Memory B cell (primary cell): Measurements from ENCODE around the gene RCAN3.
A peak's percentile ranks its signal among the peaks of the same experiment; 100 is the strongest.
"Not testable (repeated sequence)": the region's sequence is repeated elsewhere in the genome, so short reads cannot be mapped to it uniquely, and the experiment has no call there.

Experiments used
- ATAC-seq: fragments of 150-1000 bp; cut with Tn5 transposase; 2 replicates; pipeline ENCODE4 v1.10.0; 2021; ENCODE audit warnings: low read depth, mild to moderate bottlenecking, moderate library complexity
- DNase-seq, 2 donors: peaks; one replicate each; pipeline ENCODE4 v3.0.0; 2022; ENCODE audit warnings: low spot score in 2 of 2
- H3K27ac Mint-ChIP-seq: one replicate; pipeline ENCODE4 v1.8.0; 2022; ENCODE audit warnings: mild to moderate bottlenecking, moderate library complexity, mixed read lengths
- H3K27me3 Mint-ChIP-seq: one replicate; pipeline ENCODE4 v1.8.0; 2022; ENCODE audit warnings: mixed read lengths
- H3K36me3 Mint-ChIP-seq: one replicate; pipeline ENCODE4 v1.8.0; 2022; ENCODE audit warnings: mild to moderate bottlenecking, mixed read lengths
- H3K4me1 Mint-ChIP-seq: one replicate; pipeline ENCODE4 v1.8.0; 2022; ENCODE audit warnings: mixed read lengths
- H3K4me3 Mint-ChIP-seq: one replicate; pipeline ENCODE4 v1.8.0; 2022; ENCODE audit warnings: mild to moderate bottlenecking, moderate library complexity, mixed read lengths
- H3K9me3 Mint-ChIP-seq: one replicate; pipeline ENCODE4 v1.8.0; 2022; ENCODE audit warnings: mixed read lengths

Gene RCAN3

DNA sequence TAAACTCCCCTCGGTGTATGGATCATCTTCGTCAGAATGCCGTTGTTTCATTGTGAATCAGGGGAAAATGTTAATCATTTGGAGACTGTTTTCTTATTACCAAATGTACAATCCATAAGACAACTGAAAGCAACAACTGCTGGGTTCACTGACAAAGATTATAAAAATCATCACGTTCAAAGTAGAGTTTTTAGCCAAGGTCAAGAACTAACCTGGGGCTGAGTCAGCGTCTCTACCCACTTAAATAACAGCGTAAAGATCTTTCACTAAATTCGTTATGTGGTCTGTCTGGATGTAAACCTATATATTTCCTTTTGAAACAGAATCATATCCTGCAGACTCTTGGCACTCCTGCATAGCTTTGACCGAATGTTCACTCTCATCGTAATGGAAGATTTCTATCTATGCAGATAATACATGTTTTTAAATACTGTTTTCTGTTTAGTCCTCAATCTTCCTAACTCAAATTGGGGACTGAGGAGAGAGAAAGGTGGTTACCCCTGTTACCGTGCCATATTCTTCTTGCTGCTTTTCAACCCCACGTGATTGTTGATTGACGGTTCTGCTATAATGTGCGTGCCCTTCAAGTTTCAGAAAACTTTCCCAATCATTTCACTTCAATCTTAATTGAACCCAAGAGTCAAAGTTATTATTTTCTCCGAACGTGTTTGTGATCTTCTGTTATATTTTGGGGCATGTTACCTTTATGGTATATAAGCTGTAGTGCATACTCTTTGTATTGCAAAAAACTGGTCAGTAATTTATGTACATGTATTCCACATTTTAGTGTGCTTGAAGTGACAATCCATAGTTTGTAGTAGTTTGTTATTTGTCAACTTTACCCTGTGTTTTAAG, 37.6 kb downstream of the RCAN3 start:
- ATAC-seq = no peak
- Mint-ChIP-seq H3K9me3 (no peaks in the 10 kb centered on the region), H3K36me3 (no peaks in the 10 kb centered on the region), H3K4me1 (peaks cover 40% of the 10 kb centered on the region), H3K27ac (peak overlapping the region; percentile 85), H3K4me3 (peak overlapping the region; percentile 69), H3K27me3 (no peaks in the 10 kb centered on the region)
- no peak for DNase-seq

DNA sequence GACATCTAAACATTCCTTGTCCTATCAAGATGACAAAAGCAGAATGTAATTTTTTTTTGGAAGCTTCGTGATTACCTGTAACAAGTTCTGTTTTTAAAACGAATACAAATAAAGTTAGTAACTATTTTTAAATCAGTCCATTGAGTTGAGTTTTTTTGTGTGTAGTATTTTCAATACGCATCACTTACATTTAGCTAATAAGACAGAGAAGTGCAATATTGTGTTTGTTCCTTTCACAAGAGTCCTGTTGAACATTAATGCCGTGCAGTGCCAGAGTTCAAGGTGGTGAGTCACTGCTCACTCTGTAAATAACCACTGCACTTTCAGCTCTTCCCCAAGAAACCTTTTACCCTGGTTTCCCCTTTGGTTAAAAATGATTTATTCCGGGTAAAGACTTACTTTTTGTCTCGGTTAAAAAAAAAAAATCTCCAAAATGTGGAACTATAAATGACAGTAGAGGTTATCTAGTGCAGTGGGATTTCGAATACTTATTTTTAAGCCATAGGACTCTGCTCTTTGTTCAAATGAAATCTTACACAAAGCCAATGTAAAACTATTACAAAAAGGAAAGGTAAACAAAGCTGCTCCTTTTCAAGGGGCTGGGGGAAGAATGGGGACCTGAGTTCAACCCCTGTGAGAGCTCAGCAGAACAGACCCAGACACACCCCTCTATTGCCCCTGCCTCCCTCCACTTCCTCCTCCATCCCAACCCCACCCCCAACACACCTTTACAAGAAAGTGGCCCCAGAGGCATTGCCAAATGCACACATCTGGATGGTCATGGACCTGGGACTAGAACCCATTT, 38.5 kb downstream of the RCAN3 start:
- ATAC-seq (no peak), DNase-seq (no peak)
- peaks cover 33% of the 10 kb centered on the region for H3K4me1 Mint-ChIP-seq
- H3K4me3 Mint-ChIP-seq = peak overlapping the region; percentile 69
- H3K36me3 Mint-ChIP-seq = no peaks in the 10 kb centered on the region
- peak overlapping the region; percentile 85 for H3K27ac Mint-ChIP-seq
- H3K27me3 Mint-ChIP-seq = no peaks in the 10 kb centered on the region
- H3K9me3 Mint-ChIP-seq = no peaks in the 10 kb centered on the region

DNA sequence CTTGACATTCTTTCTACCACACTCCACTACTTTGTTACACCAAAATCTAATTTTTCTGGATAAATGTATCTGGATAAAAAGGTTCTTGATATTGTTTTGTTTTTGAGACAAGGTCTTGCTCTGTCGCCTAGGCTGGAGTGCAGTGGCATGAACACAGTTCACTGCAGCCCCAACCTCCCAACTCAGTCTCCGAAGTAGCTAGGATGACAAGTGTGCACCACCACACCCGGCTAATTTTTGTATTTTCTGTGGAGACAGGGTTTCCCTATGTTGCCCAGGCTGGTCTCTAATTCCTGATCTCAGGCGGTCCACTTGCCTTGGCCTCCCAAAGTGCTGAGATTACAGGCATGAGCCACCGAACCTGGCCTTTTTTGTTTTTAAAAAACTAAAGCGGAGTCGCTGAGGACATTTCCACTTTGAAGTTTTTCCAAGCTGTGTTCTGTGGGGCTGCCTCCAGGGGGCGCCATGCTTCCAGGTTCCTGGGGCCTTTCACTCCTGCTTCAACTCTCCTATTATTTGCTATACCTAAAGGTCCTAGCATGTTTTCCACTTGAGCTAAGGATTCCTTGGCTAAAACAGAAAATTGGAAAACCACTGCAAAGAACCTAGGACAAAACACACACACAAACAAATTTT, 39.2 kb downstream of the RCAN3 start:
- DNase-seq (no peak), ATAC-seq (no peak)
- Mint-ChIP-seq H3K27ac (no peak overlapping the region), H3K36me3 (no peaks in the 10 kb centered on the region), H3K9me3 (no peaks in the 10 kb centered on the region), H3K4me3 (no peak overlapping the region), H3K27me3 (no peaks in the 10 kb centered on the region), H3K4me1 (peaks cover 26% of the 10 kb centered on the region)

DNA sequence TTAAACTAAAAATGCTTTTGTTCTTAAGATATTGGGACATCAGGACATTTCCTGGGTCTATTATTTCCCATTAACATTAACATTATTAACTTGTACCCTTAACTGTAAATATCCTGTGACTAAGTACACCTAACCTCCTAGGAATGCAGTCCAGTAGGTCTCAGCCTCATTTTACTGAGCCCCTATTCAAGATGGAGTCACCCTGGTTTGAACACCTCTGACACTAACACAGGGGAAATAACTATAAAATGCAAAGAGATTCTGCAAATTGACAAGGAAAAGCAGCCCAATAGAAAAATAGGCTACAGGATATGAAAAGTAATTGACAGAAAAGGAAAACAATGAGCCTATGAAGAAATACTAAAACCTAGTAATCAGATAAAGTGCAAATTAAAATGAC, 41.6 kb downstream of the RCAN3 start:
- Mint-ChIP-seq H3K9me3 (no peaks in the 10 kb centered on the region), H3K27me3 (no peaks in the 10 kb centered on the region), H3K4me1 (peaks cover 32% of the 10 kb centered on the region), H3K4me3 (no peak overlapping the region), H3K36me3 (no peaks in the 10 kb centered on the region), H3K27ac (no peak overlapping the region)
- no peak for ATAC-seq
- DNase-seq = no peak

DNA sequence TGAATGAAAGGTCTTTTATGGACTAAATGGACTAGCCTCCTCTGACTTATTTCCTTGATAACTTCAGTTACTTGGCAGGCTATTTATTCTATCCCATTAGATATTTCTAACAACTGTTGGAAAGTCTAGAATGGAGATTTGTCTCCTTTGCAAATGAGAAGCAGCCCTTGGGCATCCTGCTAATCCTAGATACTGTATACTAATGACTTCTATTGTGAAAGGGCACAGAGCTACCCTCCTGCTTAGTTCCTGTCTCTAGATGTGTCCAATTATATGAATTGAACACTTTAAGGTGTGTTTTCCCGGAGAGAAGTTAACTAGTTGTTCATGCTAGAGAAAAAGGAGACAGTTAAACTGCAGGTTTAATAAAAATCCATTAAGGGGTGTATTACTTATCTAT, 43.0 kb downstream of the RCAN3 start:
- ATAC-seq = no peak

DNA sequence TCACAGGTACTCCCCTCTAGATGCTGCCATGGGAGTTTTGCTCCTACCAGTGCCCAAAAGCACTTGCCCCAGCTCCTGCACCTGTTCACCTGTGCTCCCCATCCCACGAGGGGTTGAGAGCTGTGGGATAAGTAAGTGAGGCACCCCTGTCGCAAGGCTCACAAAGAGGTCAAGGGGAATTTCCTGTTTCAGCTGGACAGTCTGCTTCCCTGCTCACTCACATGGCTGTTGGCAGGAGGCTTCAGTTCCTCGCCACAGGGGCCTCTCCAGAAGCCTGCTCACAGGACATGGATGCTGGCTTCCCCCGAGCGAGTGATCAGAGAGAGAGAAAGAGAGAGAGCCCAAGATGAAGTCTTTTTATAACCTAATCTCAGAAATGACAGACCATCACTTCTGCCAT, 44.6 kb downstream of the RCAN3 start:
- Mint-ChIP-seq H3K9me3 (no peaks in the 10 kb centered on the region), H3K27ac (no peak overlapping the region), H3K36me3 (no peaks in the 10 kb centered on the region), H3K4me3 (no peak overlapping the region), H3K27me3 (no peaks in the 10 kb centered on the region), H3K4me1 (peaks cover 13% of the 10 kb centered on the region)
- no peak for ATAC-seq
- no peak for DNase-seq

More for the DNA sequence above, 43.0 kb downstream of the RCAN3 start:
- H3K9me3 Mint-ChIP-seq = no peaks in the 10 kb centered on the region
- no peaks in the 10 kb centered on the region for H3K36me3 Mint-ChIP-seq
- H3K27ac Mint-ChIP-seq = peak overlapping the region; percentile 6
- no peak for DNase-seq
- no peak overlapping the region for H3K4me3 Mint-ChIP-seq
- H3K27me3 Mint-ChIP-seq = no peaks in the 10 kb centered on the region
- H3K4me1 Mint-ChIP-seq = peaks cover 18% of the 10 kb centered on the region

DNA sequence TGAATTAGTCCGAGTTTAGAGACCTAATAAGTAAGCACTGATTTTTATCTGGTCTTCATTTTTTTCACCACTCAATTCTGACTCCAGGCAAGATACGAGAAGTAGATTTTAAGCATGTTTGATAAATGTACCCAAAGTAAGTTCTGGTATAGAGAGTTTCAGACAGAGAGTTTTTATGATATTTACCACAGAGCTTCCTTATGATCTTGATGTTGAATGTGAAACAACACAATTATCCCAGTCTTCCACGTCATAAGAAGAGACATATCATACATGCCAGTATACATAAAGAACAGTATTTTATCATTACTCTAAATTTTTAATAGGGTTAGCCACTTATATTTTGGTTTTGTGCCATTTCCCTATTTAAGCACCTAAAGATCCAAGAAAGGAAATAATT, 45.4 kb downstream of the RCAN3 start:
- ATAC-seq = no peak
- no peaks in the 10 kb centered on the region for H3K36me3 Mint-ChIP-seq
- peak overlapping the region; percentile 1 for H3K4me3 Mint-ChIP-seq
- H3K9me3 Mint-ChIP-seq = no peaks in the 10 kb centered on the region
- H3K27me3 Mint-ChIP-seq = no peaks in the 10 kb centered on the region
- DNase-seq = no peak
- H3K27ac Mint-ChIP-seq = peak overlapping the region; percentile 20
- H3K4me1 Mint-ChIP-seq = peaks cover 13% of the 10 kb centered on the region

DNA sequence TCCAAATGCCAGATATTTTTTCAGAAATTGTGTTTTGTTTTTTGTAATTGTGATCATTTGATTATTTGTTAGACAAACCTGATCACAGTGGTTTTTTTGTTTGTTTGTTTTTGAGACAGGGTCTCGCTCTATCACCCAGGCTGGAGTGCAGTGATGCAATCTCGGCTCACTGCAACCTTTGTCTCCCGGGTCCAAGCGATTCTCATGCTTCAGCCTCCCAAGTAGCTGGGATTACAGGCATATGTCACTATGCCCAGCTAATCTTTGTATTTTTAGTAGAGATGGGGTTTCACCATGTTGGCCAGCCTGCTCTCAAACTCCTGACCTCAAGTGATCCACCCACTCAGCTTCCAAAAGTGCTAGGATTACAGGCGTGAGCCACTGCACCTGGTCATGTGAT, 46.6 kb downstream of the RCAN3 start:
- H3K9me3 Mint-ChIP-seq, DNase-seq, ATAC-seq, H3K27ac Mint-ChIP-seq, H3K36me3 Mint-ChIP-seq, H3K4me3 Mint-ChIP-seq, H3K27me3 Mint-ChIP-seq: not testable (repeated sequence)
- H3K4me1 Mint-ChIP-seq = peaks cover 13% of the 10 kb centered on the region

DNA sequence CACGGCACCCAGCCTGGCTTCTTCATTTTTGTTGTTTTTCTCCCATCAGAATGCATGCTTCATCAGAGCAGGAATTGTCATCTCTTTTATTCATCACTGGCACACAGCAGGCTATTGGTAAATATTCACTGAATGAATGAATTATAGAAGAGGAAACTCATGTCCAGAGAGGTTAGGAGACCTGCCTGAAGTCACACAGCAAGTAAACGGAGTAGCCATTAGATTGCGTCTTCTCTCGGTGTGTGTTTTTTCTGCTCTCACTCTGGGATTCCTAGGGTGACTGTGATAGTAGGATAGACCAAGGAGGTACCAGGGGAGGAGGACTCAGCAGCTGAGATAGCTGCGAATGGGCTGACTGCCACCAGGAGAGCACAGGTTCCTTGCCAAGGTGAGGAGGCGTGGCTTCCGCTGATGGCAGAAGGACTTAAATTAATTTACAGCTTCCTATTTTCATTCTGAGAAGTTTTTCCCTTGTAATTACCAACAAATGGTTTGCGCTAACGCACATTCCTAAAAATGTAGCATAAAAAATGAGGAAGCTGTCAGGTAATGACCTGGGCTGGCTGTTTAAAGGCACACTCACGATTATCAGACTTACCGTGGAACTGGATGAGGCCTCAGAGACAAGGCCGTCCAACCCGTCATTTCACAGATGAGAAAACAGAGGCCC, 48.8 kb downstream of the RCAN3 start:
- no peaks in the 10 kb centered on the region for H3K36me3 Mint-ChIP-seq
- no peaks in the 10 kb centered on the region for H3K9me3 Mint-ChIP-seq
- peaks cover 14% of the 10 kb centered on the region for H3K4me1 Mint-ChIP-seq
- DNase-seq (no peak), ATAC-seq (no peak)
- H3K27ac Mint-ChIP-seq = no peak overlapping the region
- peaks cover 2% of the 10 kb centered on the region for H3K27me3 Mint-ChIP-seq
- H3K4me3 Mint-ChIP-seq = no peak overlapping the region

DNA sequence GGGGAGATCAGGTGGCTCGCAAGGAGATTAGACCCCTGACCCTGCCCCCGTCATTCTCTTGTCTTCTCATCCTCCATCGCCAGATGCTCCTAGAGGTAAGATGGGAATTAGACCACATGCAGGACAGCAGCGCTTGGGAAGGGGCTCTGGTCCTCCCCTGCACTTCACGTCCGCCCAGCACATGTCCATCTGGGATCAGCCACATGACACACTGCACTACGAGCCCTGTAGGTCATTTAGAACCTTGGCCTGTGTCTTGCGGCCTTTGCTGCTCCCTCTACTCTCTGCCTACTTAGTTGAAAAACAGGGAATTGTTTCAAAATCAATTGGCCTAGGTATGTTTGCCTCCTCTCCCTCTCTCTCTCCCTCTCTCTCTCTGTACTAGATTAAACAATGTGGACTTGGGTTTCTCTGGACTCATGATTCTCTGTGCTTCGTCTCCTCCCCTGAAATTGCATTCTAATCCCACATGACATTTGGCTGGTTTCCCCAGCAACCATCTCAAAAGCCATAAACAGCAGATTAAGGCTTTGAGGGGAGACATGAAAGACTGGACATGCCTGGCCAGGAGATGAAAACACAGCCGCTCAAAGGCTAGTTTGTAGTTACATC, 49.4 kb downstream of the RCAN3 start:
- H3K4me3 Mint-ChIP-seq = no peak overlapping the region
- no peaks in the 10 kb centered on the region for H3K36me3 Mint-ChIP-seq
- ATAC-seq (no peak), DNase-seq (no peak)
- H3K4me1 Mint-ChIP-seq = peaks cover 14% of the 10 kb centered on the region
- no peak overlapping the region for H3K27ac Mint-ChIP-seq
- H3K27me3 Mint-ChIP-seq = peaks cover 3% of the 10 kb centered on the region
- no peaks in the 10 kb centered on the region for H3K9me3 Mint-ChIP-seq

DNA sequence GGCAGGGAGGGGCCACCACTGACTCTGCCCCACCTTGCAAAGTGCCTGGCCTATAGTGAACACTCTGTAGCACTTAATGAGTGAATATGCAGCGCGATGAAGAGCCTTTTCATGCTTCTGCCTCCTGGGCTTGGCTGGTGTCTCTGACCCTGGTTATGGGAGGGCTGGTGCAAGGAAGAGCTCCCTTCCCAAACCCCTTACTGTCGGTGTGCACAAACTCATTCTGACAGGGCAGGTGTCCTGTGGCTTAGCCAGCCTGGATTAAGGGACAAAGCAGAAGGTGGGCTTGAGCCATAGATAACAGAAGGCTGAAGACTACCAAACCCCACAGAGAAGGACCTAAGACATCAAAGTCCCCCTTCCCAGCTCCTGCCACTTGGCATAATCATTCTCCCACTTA, 51.3 kb downstream of the RCAN3 start:
- Mint-ChIP-seq H3K27ac (no peak overlapping the region), H3K4me1 (peaks cover 3% of the 10 kb centered on the region), H3K9me3 (no peaks in the 10 kb centered on the region), H3K27me3 (peaks cover 6% of the 10 kb centered on the region), H3K4me3 (no peak overlapping the region), H3K36me3 (no peaks in the 10 kb centered on the region)
- ATAC-seq (no peak), DNase-seq (no peak)

DNA sequence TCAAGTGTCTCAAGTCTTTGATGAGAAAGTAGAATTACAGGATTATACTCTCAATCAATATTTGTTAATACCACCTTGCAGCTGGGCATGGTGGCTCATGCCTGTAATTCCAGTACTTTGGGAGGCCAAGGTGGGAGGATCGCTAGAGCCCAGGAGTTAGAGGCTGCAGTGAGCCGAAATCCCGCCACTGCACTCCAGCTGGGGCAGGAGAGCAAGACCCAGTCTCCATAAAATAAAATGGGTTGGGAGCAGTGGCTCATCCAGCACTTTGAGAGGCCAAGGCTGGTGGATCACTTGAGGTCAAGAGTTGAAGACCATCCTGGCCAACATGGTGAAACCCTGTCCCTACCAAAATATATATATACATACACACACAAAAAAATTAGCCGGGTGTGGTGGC, 52.1 kb downstream of the RCAN3 start:
- H3K27ac Mint-ChIP-seq = no peak overlapping the region
- DNase-seq = no peak
- H3K4me1 Mint-ChIP-seq = peaks cover 3% of the 10 kb centered on the region
- ATAC-seq = no peak
- peaks cover 6% of the 10 kb centered on the region for H3K27me3 Mint-ChIP-seq
- H3K9me3 Mint-ChIP-seq = no peaks in the 10 kb centered on the region
- no peak overlapping the region for H3K4me3 Mint-ChIP-seq
- H3K36me3 Mint-ChIP-seq = no peaks in the 10 kb centered on the region

DNA sequence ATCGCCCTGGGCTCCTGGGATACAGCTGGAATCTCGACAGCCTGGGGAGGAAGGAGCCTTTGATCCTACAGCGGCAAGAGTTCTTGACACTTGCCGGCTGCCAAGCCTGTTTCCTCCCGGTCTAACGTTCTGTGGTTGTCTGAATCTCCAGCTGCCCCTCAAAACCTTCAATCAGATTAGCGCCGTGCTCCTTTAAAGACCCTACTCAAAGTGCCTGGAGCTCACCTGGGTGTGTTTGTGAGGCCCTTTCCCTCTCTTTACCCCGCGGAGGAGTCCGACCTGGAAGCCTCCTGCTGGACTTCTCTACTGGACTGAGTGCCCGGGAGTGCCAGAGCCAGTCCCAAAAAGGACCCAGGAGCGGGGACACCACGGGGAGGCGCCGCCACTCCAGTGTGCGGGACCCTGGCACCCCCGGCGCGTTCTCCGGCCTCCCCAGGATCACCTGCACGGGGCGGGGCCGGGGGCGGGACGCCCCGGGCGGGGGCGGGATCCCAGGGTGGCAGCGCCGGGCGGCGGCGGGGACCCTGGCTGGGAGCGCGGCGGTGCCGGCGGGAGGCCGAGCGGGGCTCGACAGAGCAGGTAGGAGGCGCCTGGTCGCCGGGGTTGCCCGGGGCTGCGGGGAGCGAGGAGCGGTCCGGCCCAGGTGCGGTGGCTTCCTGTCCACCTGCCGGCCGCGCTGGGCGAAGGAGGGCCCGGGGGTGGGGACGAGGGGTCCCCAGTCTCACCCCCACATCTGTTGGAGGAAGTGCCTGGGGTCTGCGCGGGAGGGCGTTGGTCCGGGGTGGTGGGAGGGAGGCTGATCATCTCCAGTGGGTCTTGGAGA, 53.2 kb downstream of the RCAN3 start, which contains the start of gene NCMAP:
TSS of gene NCMAP (plus strand) at position 497 of the 823 bp plus-strand sequence. CDS start 39,344 bp downstream, outside the sequence.
- Mint-ChIP-seq H3K4me1 (peaks cover 3% of the 10 kb centered on the region), H3K27ac (no peak within 1 kb of the TSS), H3K27me3 (peaks cover 6% of the 10 kb centered on the region), H3K9me3 (no peaks in the 10 kb centered on the region), H3K4me3 (peak within 1 kb of the TSS; percentile 75), H3K36me3 (no peaks in the 10 kb centered on the region)
- peak; percentile 79 for ATAC-seq
- DNase-seq = peak in 1 of 2 donors; percentile 42
